Stimulated activated naive CD8-positive, alpha-beta T cell treated with anti-CD3 and anti-CD28 coated beads, Interleukin-15, Interleukin-2, amounts not matched to agents 100 ng/mL and 50 ng/mL, for 24 hours (primary cell): ENCODE data around the gene TMEM131.
"Not testable (repeated sequence)": the region's sequence is repeated elsewhere in the genome, so short reads cannot be mapped to it uniquely, and the experiment has no call there.

Experiments used
- H3K27ac Mint-ChIP-seq: one replicate; pipeline ENCODE4 v1.8.0; 2021; ENCODE audit warnings: mild to moderate bottlenecking, mixed read lengths
- H3K27me3 Mint-ChIP-seq: one replicate; pipeline ENCODE4 v1.8.0; 2021; ENCODE audit warnings: mixed read lengths
- H3K36me3 Mint-ChIP-seq: one replicate; pipeline ENCODE4 v1.8.0; 2021; ENCODE audit warnings: low read depth, mixed read lengths
- H3K4me1 Mint-ChIP-seq: one replicate; pipeline ENCODE4 v1.8.0; 2021; ENCODE audit warnings: low read depth, mixed read lengths
- H3K4me3 Mint-ChIP-seq: one replicate; pipeline ENCODE4 v1.8.0; 2021; ENCODE audit warnings: mild to moderate bottlenecking, mixed read lengths
- H3K9me3 Mint-ChIP-seq: one replicate; pipeline ENCODE4 v1.8.0; 2021; ENCODE audit warnings: mixed read lengths

TMEM131 gene

GRCh38 chr2:97831121-97831520 is 164.6 kb downstream of the TMEM131 start:
- H3K4me1 Mint-ChIP-seq = peaks cover 22% of the 10 kb centered on the region
- H3K4me3 Mint-ChIP-seq = no peak overlapping the region
- H3K27me3 Mint-ChIP-seq = no peaks in the 10 kb centered on the region
- peaks cover 50% of the 10 kb centered on the region for H3K36me3 Mint-ChIP-seq
- H3K27ac Mint-ChIP-seq = no peak overlapping the region
- no peaks in the 10 kb centered on the region for H3K9me3 Mint-ChIP-seq

GRCh38 chr2:97829255-97829654 is 166.5 kb downstream of the TMEM131 start:
- not testable (repeated sequence) for H3K4me3 Mint-ChIP-seq, H3K27ac Mint-ChIP-seq, H3K9me3 Mint-ChIP-seq, H3K27me3 Mint-ChIP-seq, H3K4me1 Mint-ChIP-seq
- peaks cover 33% of the 10 kb centered on the region for H3K36me3 Mint-ChIP-seq

GRCh38 chr2:97827013-97827412 is 168.7 kb downstream of the TMEM131 start:
- peaks cover 35% of the 10 kb centered on the region for H3K36me3 Mint-ChIP-seq
- H3K4me1 Mint-ChIP-seq, H3K9me3 Mint-ChIP-seq, H3K27me3 Mint-ChIP-seq, H3K27ac Mint-ChIP-seq, H3K4me3 Mint-ChIP-seq: not testable (repeated sequence)

- Mint-ChIP-seq H3K27ac (peak overlapping the region; percentile 56), H3K36me3 (peaks cover 40% of the 10 kb centered on the region)
- H3K4me1 Mint-ChIP-seq, H3K4me3 Mint-ChIP-seq, H3K27me3 Mint-ChIP-seq, H3K9me3 Mint-ChIP-seq: not testable (repeated sequence)
These were observed 169.4 kb downstream of the TMEM131 start for GRCh38 chr2:97826266-97826847.

GRCh38 chr2:97824011-97824410 is 171.7 kb downstream of the TMEM131 start:
- not testable (repeated sequence) for H3K4me1 Mint-ChIP-seq, H3K27ac Mint-ChIP-seq
- H3K36me3 Mint-ChIP-seq = peaks cover 30% of the 10 kb centered on the region

GRCh38 chr2:97821862-97822261 is 173.9 kb downstream of the TMEM131 start:
- H3K27ac Mint-ChIP-seq = peak overlapping the region; percentile 8
- not testable (repeated sequence) for H3K4me3 Mint-ChIP-seq, H3K27me3 Mint-ChIP-seq, H3K4me1 Mint-ChIP-seq, H3K9me3 Mint-ChIP-seq
- peaks cover 24% of the 10 kb centered on the region for H3K36me3 Mint-ChIP-seq

More at GRCh38 chr2:97824011-97824410, 171.7 kb downstream of the TMEM131 start:
- not testable (repeated sequence) for H3K4me3 Mint-ChIP-seq, H3K9me3 Mint-ChIP-seq, H3K27me3 Mint-ChIP-seq

- H3K27me3 Mint-ChIP-seq = no peaks in the 10 kb centered on the region
- H3K4me3 Mint-ChIP-seq = no peak overlapping the region
- H3K4me1 Mint-ChIP-seq = no peaks in the 10 kb centered on the region
- H3K9me3 Mint-ChIP-seq = no peaks in the 10 kb centered on the region
- peaks cover 24% of the 10 kb centered on the region for H3K36me3 Mint-ChIP-seq
- no peak overlapping the region for H3K27ac Mint-ChIP-seq
These were observed 176.0 kb downstream of the TMEM131 start for GRCh38 chr2:97819754-97820153.

- no peaks in the 10 kb centered on the region for H3K27me3 Mint-ChIP-seq
- no peak overlapping the region for H3K27ac Mint-ChIP-seq
- peaks cover 26% of the 10 kb centered on the region for H3K36me3 Mint-ChIP-seq
- no peaks in the 10 kb centered on the region for H3K4me1 Mint-ChIP-seq
- H3K4me3 Mint-ChIP-seq = no peak overlapping the region
- H3K9me3 Mint-ChIP-seq = no peaks in the 10 kb centered on the region
These were observed 179.3 kb downstream of the TMEM131 start for GRCh38 chr2:97816411-97816810.

GRCh38 chr2:97812931-97813330 is 182.8 kb downstream of the TMEM131 start:
- peaks cover 24% of the 10 kb centered on the region for H3K36me3 Mint-ChIP-seq
- no peaks in the 10 kb centered on the region for H3K4me1 Mint-ChIP-seq
- H3K27ac Mint-ChIP-seq = no peak overlapping the region
- no peaks in the 10 kb centered on the region for H3K27me3 Mint-ChIP-seq
- no peak overlapping the region for H3K4me3 Mint-ChIP-seq
- H3K9me3 Mint-ChIP-seq = no peaks in the 10 kb centered on the region

GRCh38 chr2:97808816-97809215 is 186.9 kb downstream of the TMEM131 start:
- H3K36me3 Mint-ChIP-seq = peaks cover 31% of the 10 kb centered on the region
- H3K9me3 Mint-ChIP-seq = no peaks in the 10 kb centered on the region
- no peaks in the 10 kb centered on the region for H3K4me1 Mint-ChIP-seq
- H3K27ac Mint-ChIP-seq = no peak overlapping the region
- no peak overlapping the region for H3K4me3 Mint-ChIP-seq
- H3K27me3 Mint-ChIP-seq = no peaks in the 10 kb centered on the region

GRCh38 chr2:97806738-97807618 is 188.8 kb downstream of the TMEM131 start:
- Mint-ChIP-seq H3K27me3 (no peaks in the 10 kb centered on the region), H3K36me3 (peaks cover 21% of the 10 kb centered on the region), H3K4me3 (no peak overlapping the region), H3K27ac (no peak overlapping the region), H3K4me1 (no peaks in the 10 kb centered on the region), H3K9me3 (no peaks in the 10 kb centered on the region)

- Mint-ChIP-seq H3K36me3 (peaks cover 22% of the 10 kb centered on the region), H3K27me3 (no peaks in the 10 kb centered on the region), H3K4me1 (no peaks in the 10 kb centered on the region), H3K27ac (no peak overlapping the region), H3K9me3 (no peaks in the 10 kb centered on the region), H3K4me3 (no peak overlapping the region)
These were observed 190.0 kb downstream of the TMEM131 start for GRCh38 chr2:97805776-97806175.

GRCh38 chr2:97801028-97801427 is 194.7 kb downstream of the TMEM131 start:
- H3K9me3 Mint-ChIP-seq = no peaks in the 10 kb centered on the region
- H3K27ac Mint-ChIP-seq = no peak overlapping the region
- no peak overlapping the region for H3K4me3 Mint-ChIP-seq
- peaks cover 48% of the 10 kb centered on the region for H3K36me3 Mint-ChIP-seq
- H3K4me1 Mint-ChIP-seq = no peaks in the 10 kb centered on the region
- no peaks in the 10 kb centered on the region for H3K27me3 Mint-ChIP-seq

- no peaks in the 10 kb centered on the region for H3K9me3 Mint-ChIP-seq
- H3K4me3 Mint-ChIP-seq = no peak overlapping the region
- no peaks in the 10 kb centered on the region for H3K27me3 Mint-ChIP-seq
- no peak overlapping the region for H3K27ac Mint-ChIP-seq
- no peaks in the 10 kb centered on the region for H3K4me1 Mint-ChIP-seq
- peaks cover 43% of the 10 kb centered on the region for H3K36me3 Mint-ChIP-seq
These were observed 197.3 kb downstream of the TMEM131 start for GRCh38 chr2:97798416-97798815.

GRCh38 chr2:97797355-97797754 is 198.4 kb downstream of the TMEM131 start:
- Mint-ChIP-seq H3K36me3 (peaks cover 53% of the 10 kb centered on the region), H3K9me3 (no peaks in the 10 kb centered on the region)

More at GRCh38 chr2:97797355-97797754, 198.4 kb downstream of the TMEM131 start:
- no peak overlapping the region for H3K27ac Mint-ChIP-seq
- no peaks in the 10 kb centered on the region for H3K27me3 Mint-ChIP-seq
- no peak overlapping the region for H3K4me3 Mint-ChIP-seq
- no peaks in the 10 kb centered on the region for H3K4me1 Mint-ChIP-seq
